Measurements from ENCODE around the gene PDE1C.

Gene PDE1C

DNA sequence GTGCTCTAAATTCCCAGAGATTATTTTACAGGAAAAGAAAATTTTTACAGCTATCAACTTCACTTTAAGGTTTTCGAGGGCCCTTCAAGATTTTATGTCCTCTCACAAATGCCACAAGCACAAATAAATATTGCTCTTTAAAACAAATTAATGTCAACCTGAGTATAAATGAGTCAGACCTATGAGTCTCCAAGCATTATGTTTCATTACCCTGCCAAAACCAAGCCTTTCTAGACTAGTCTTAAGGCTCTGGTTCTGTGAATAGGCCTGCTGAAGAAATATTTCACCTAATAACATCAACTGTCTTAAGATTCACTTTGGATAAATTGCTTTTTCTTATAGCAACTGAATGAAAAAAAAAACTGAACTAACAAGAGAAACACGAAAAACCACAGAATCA lies 153.0 kb downstream of the PDE1C start:
- DNase-seq, result no peak
- Histone ChIP-seq H3K27me3 (ENCODE audit: control insufficient read depth in 1 of 2, insufficient read depth in 1 of 2, low read length in 2 of 2) (no peaks in the 10 kb centered on the region), H4K91ac (ENCODE audit: low read length) (no peak overlapping the region), H3K23ac (ENCODE audit: low read length in 2 of 2) (no peak overlapping the region), H3K36me3 (ENCODE audit: control insufficient read depth in 1 of 2, insufficient read depth in 2 of 2, low read depth in 1 of 2, low read length in 2 of 2) (no peaks in the 10 kb centered on the region), H3K27ac (ENCODE audit: low read length, poor library complexity, severe bottlenecking) (no peak overlapping the region), H3K14ac (ENCODE audit: low read length in 2 of 2) (no peak overlapping the region), H2BK15ac (ENCODE audit: low read depth, poor library complexity, severe bottlenecking) (no peak overlapping the region), H3K4me3 (ENCODE audit: insufficient read depth in 1 of 2, low read depth in 1 of 2, low read length in 2 of 2) (no peak overlapping the region), H2BK5ac (ENCODE audit: low read depth, low read length, poor library complexity, severe bottlenecking) (no peak overlapping the region), H3K4ac (ENCODE audit: low read depth in 1 of 2, low read length in 2 of 2) (no peak overlapping the region), H3K4me1 (ENCODE audit: control insufficient read depth, insufficient read depth, low read depth, low read length) (peaks cover 1% of the 10 kb centered on the region), H4K8ac (ENCODE audit: low read length) (no peak overlapping the region), H3K4me2 (ENCODE audit: low read length, poor library complexity, severe bottlenecking) (no peak overlapping the region), H2BK120ac (ENCODE audit: low read depth, low read length) (no peak overlapping the region), H2AFZ (ENCODE audit: low read depth, low read length) (no peak overlapping the region), H3K79me1 (replicated peaks; ENCODE audit: low read length, poor library complexity, severe bottlenecking) (peaks cover 22% of the 10 kb centered on the region), H2AK5ac (ENCODE audit: low read length, severe bottlenecking) (no peak overlapping the region), H3K9ac (ENCODE audit: low read length) (no peak overlapping the region), H3K9me3 (ENCODE audit: control insufficient read depth, low read length) (no peaks in the 10 kb centered on the region), H3K18ac (ENCODE audit: low read depth in 1 of 2, low read length in 2 of 2) (no peak overlapping the region), H2BK12ac (ENCODE audit: low read length in 2 of 2) (no peak overlapping the region)
- 68% methylated on average over 2 of the region's 2 CpGs for WGBS

GRCh38 chr7:31910191-31910590 lies 160.0 kb downstream of the PDE1C start:
- Histone ChIP-seq H2BK120ac (ENCODE audit: low read depth, low read length) (no peak overlapping the region), H2BK12ac (ENCODE audit: low read length in 2 of 2) (no peak overlapping the region), H3K23ac (ENCODE audit: low read length in 2 of 2) (no peak overlapping the region), H2AFZ (ENCODE audit: low read depth, low read length) (no peak overlapping the region), H4K8ac (ENCODE audit: low read length) (no peak overlapping the region), H4K91ac (ENCODE audit: low read length) (no peak overlapping the region), H3K4me1 (ENCODE audit: control insufficient read depth, insufficient read depth, low read depth, low read length) (no peaks in the 10 kb centered on the region), H2BK15ac (ENCODE audit: low read depth, poor library complexity, severe bottlenecking) (no peak overlapping the region), H3K9me3 (ENCODE audit: control insufficient read depth, low read length) (no peaks in the 10 kb centered on the region), H2AK5ac (ENCODE audit: low read length, severe bottlenecking) (no peak overlapping the region), H3K4ac (ENCODE audit: low read depth in 1 of 2, low read length in 2 of 2) (no peak overlapping the region), H3K36me3 (ENCODE audit: control insufficient read depth in 1 of 2, insufficient read depth in 2 of 2, low read depth in 1 of 2, low read length in 2 of 2) (no peaks in the 10 kb centered on the region), H3K27ac (ENCODE audit: low read length, poor library complexity, severe bottlenecking) (no peak overlapping the region), H3K4me3 (ENCODE audit: insufficient read depth in 1 of 2, low read depth in 1 of 2, low read length in 2 of 2) (no peak overlapping the region), H3K79me1 (replicated peaks; ENCODE audit: low read length, poor library complexity, severe bottlenecking) (peaks cover 29% of the 10 kb centered on the region), H3K14ac (ENCODE audit: low read length in 2 of 2) (no peak overlapping the region), H3K9ac (ENCODE audit: low read length) (no peak overlapping the region), H3K27me3 (ENCODE audit: control insufficient read depth in 1 of 2, insufficient read depth in 1 of 2, low read length in 2 of 2) (no peaks in the 10 kb centered on the region), H3K4me2 (ENCODE audit: low read length, poor library complexity, severe bottlenecking) (no peak overlapping the region), H2BK5ac (ENCODE audit: low read depth, low read length, poor library complexity, severe bottlenecking) (no peak overlapping the region), H3K18ac (ENCODE audit: low read depth in 1 of 2, low read length in 2 of 2) (no peak overlapping the region)
- WGBS, result 88% methylated on average over 1 of the region's 1 CpG
- no peak for DNase-seq

DNA sequence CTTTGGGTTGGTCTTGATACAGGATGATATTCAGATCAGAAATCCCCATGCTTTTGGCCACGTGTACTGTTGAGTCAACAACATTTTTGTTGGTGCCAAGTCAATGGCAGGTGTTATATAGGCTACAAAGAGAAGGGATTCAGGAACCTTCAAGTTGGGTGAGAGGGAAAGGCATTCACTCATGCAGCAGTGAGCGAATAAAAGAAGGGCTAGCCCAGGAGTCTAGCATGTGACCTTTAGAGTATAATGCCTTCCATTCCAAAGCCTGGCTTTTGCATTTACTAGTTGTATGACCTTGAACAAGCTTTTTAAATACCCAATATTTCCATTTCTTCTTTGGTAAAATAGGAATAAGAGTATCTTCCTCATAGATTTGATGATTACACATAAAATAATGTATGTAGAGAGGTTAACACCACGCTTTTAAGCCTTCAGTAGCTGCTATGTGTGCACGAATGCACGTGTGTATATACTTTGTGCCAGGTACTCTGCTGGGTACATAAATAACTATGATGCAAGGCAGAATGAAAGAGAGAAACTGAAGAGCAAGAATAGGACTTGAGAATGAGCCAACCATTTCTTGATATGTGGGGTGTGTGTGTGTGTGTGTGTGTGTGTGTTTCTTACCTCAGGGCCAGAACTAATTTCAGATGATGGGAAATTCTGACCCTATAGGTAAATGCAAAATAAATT lies 163.6 kb downstream of the PDE1C start:
- no peaks in the 10 kb centered on the region for H3K9me3 ChIP-seq (ENCODE audit: control insufficient read depth, low read length)
- no peak overlapping the region for H4K8ac ChIP-seq (ENCODE audit: low read length)
- peaks cover 22% of the 10 kb centered on the region for H3K79me1 ChIP-seq (replicated peaks; ENCODE audit: low read length, poor library complexity, severe bottlenecking)
- no peak overlapping the region for H3K9ac ChIP-seq (ENCODE audit: low read length)
- no peak for DNase-seq
- H3K23ac ChIP-seq (ENCODE audit: low read length in 2 of 2), result no peak overlapping the region
- no peak overlapping the region for H2BK15ac ChIP-seq (ENCODE audit: low read depth, poor library complexity, severe bottlenecking)
- no peak overlapping the region for H3K27ac ChIP-seq (ENCODE audit: low read length, poor library complexity, severe bottlenecking)
- no peak overlapping the region for H2BK120ac ChIP-seq (ENCODE audit: low read depth, low read length)
- no peak overlapping the region for H2AFZ ChIP-seq (ENCODE audit: low read depth, low read length)
- no peak overlapping the region for H2BK5ac ChIP-seq (ENCODE audit: low read depth, low read length, poor library complexity, severe bottlenecking)
- H3K4me1 ChIP-seq (ENCODE audit: control insufficient read depth, insufficient read depth, low read depth, low read length), result no peaks in the 10 kb centered on the region
- WGBS, result 88% methylated on average over 4 of the region's 5 CpGs
- H3K18ac ChIP-seq (ENCODE audit: low read depth in 1 of 2, low read length in 2 of 2), result no peak overlapping the region
- H2BK12ac ChIP-seq (ENCODE audit: low read length in 2 of 2), result no peak overlapping the region
- no peak overlapping the region for H2AK5ac ChIP-seq (ENCODE audit: low read length, severe bottlenecking)
- H3K14ac ChIP-seq (ENCODE audit: low read length in 2 of 2), result no peak overlapping the region
- H4K91ac ChIP-seq (ENCODE audit: low read length), result no peak overlapping the region
- no peak overlapping the region for H3K4me2 ChIP-seq (ENCODE audit: low read length, poor library complexity, severe bottlenecking)
- H3K4me3 ChIP-seq (ENCODE audit: insufficient read depth in 1 of 2, low read depth in 1 of 2, low read length in 2 of 2), result no peak overlapping the region
- H3K27me3 ChIP-seq (ENCODE audit: control insufficient read depth in 1 of 2, insufficient read depth in 1 of 2, low read length in 2 of 2), result no peaks in the 10 kb centered on the region
- H3K4ac ChIP-seq (ENCODE audit: low read depth in 1 of 2, low read length in 2 of 2), result no peak overlapping the region
- H3K36me3 ChIP-seq (ENCODE audit: control insufficient read depth in 1 of 2, insufficient read depth in 2 of 2, low read depth in 1 of 2, low read length in 2 of 2), result no peaks in the 10 kb centered on the region

GRCh38 chr7:31903962-31904361 lies 166.2 kb downstream of the PDE1C start:
- Histone ChIP-seq H2AFZ (ENCODE audit: low read depth, low read length) (no peak overlapping the region), H3K4me2 (ENCODE audit: low read length, poor library complexity, severe bottlenecking) (no peak overlapping the region), H4K91ac (ENCODE audit: low read length) (no peak overlapping the region), H3K27me3 (ENCODE audit: control insufficient read depth in 1 of 2, insufficient read depth in 1 of 2, low read length in 2 of 2) (no peaks in the 10 kb centered on the region), H2BK120ac (ENCODE audit: low read depth, low read length) (no peak overlapping the region), H3K4ac (ENCODE audit: low read depth in 1 of 2, low read length in 2 of 2) (no peak overlapping the region), H3K36me3 (ENCODE audit: control insufficient read depth in 1 of 2, insufficient read depth in 2 of 2, low read depth in 1 of 2, low read length in 2 of 2) (no peaks in the 10 kb centered on the region), H2BK15ac (ENCODE audit: low read depth, poor library complexity, severe bottlenecking) (no peak overlapping the region), H3K9ac (ENCODE audit: low read length) (no peak overlapping the region), H3K27ac (ENCODE audit: low read length, poor library complexity, severe bottlenecking) (no peak overlapping the region), H3K4me1 (ENCODE audit: control insufficient read depth, insufficient read depth, low read depth, low read length) (peaks cover 2% of the 10 kb centered on the region), H3K9me3 (ENCODE audit: control insufficient read depth, low read length) (no peaks in the 10 kb centered on the region), H4K8ac (ENCODE audit: low read length) (no peak overlapping the region), H3K79me1 (replicated peaks; ENCODE audit: low read length, poor library complexity, severe bottlenecking) (peaks cover 9% of the 10 kb centered on the region), H3K23ac (ENCODE audit: low read length in 2 of 2) (no peak overlapping the region), H3K4me3 (ENCODE audit: insufficient read depth in 1 of 2, low read depth in 1 of 2, low read length in 2 of 2) (no peak overlapping the region), H2BK12ac (ENCODE audit: low read length in 2 of 2) (no peak overlapping the region), H3K14ac (ENCODE audit: low read length in 2 of 2) (no peak overlapping the region), H2BK5ac (ENCODE audit: low read depth, low read length, poor library complexity, severe bottlenecking) (no peak overlapping the region), H3K18ac (ENCODE audit: low read depth in 1 of 2, low read length in 2 of 2) (no peak overlapping the region), H2AK5ac (ENCODE audit: low read length, severe bottlenecking) (no peak overlapping the region)
- WGBS, result 87% methylated on average over 3 of the region's 4 CpGs
- DNase-seq, result no peak

All from mesenchymal stem cell (in vitro differentiated cells and primary cell).